NT2/D1 (cell line): ENCODE results near the gene CFAP73.

ENCODE experiments used
- DNase-seq: peaks from one replicate; pipeline ENCODE4 v3.0.0-alpha.2; 2011; ENCODE audit warnings: low read depth, low spot score
- H3K27me3 ChIP-seq: 2 replicates; pipeline ENCODE4 v1.6.0; 2011; ENCODE audit warnings: mild to moderate bottlenecking; ENCODE audit not compliant: insufficient read length, insufficient read depth
- H3K36me3 ChIP-seq: 2 replicates; pipeline ENCODE4 v1.6.1; 2011; ENCODE audit warnings: mild to moderate bottlenecking, low read length, mixed read lengths; ENCODE audit not compliant: insufficient read depth, insufficient read length
- H3K4me1 ChIP-seq: 2 replicates; pipeline ENCODE4 v1.5.1; 2011; ENCODE audit not compliant: insufficient read depth, insufficient read length
- H3K4me3 ChIP-seq: 2 replicates; pipeline ENCODE4 v1.5.1; 2011; ENCODE audit warnings: low read depth; ENCODE audit not compliant: insufficient read length
- H3K9ac ChIP-seq: 2 replicates; pipeline ENCODE4 v1.6.0; 2011; ENCODE audit warnings: low read depth; ENCODE audit not compliant: insufficient read length
- H3K9me3 ChIP-seq: 2 replicates; pipeline ENCODE4 v1.5.1; 2011; ENCODE audit warnings: mild to moderate bottlenecking, low read length; ENCODE audit not compliant: insufficient read depth
- SUZ12 ChIP-seq: IDR thresholded peaks from 2 replicates; pipeline ENCODE4 v1.6.1; 2011; ENCODE audit not compliant: insufficient read length, insufficient read depth; ENCODE audit errors: extremely low read depth
- YY1 ChIP-seq: IDR thresholded peaks from 2 replicates; pipeline ENCODE4 v1.6.1; 2011; ENCODE audit not compliant: insufficient read length, insufficient read depth
- ZNF274 ChIP-seq: IDR thresholded peaks from 2 replicates; pipeline ENCODE4 v1.6.1; 2011; ENCODE audit warnings: mild to moderate bottlenecking, low read depth, low read length

CFAP73 gene

GRCh38 chr12:113183030-113183589 lies 33.6 kb downstream of the CFAP73 start:
- TF ChIP-seq SUZ12 (no peak), YY1 (no peak), ZNF274 (no peak)
- Histone ChIP-seq H3K9ac (no peak overlapping the region), H3K4me3 (no peak overlapping the region), H3K27me3 (no peaks in the 10 kb centered on the region), H3K36me3 (peaks cover 63% of the 10 kb centered on the region), H3K4me1 (peaks cover 6% of the 10 kb centered on the region), H3K9me3 (no peaks in the 10 kb centered on the region)
- no peak for DNase-seq

- H3K27me3 ChIP-seq, result no peaks in the 10 kb centered on the region
- peak overlapping the region; percentile 99 for H3K9ac ChIP-seq
- no peaks in the 10 kb centered on the region for H3K9me3 ChIP-seq
- peaks cover 6% of the 10 kb centered on the region for H3K4me1 ChIP-seq
- TF ChIP-seq SUZ12 (no peak), ZNF274 (no peak), YY1 (no peak)
- peak overlapping the region; percentile 98 for H3K4me3 ChIP-seq
- no peak for DNase-seq
- H3K36me3 ChIP-seq, result peaks cover 60% of the 10 kb centered on the region
Measured at GRCh38 chr12:113184098-113184899, 34.8 kb downstream of the CFAP73 start.

GRCh38 chr12:113184900-113185179 lies 35.3 kb downstream of the CFAP73 start:
- H3K9ac ChIP-seq, result peak overlapping the region; percentile 99
- peaks cover 6% of the 10 kb centered on the region for H3K4me1 ChIP-seq
- DNase-seq, result peak; percentile 84
- TF ChIP-seq YY1 (no peak), SUZ12 (no peak), ZNF274 (no peak)
- no peaks in the 10 kb centered on the region for H3K27me3 ChIP-seq
- H3K9me3 ChIP-seq, result no peaks in the 10 kb centered on the region
- H3K4me3 ChIP-seq, result peak overlapping the region; percentile 98
- H3K36me3 ChIP-seq, result peaks cover 60% of the 10 kb centered on the region

GRCh38 chr12:113185180-113186032 lies 35.9 kb downstream of the CFAP73 start, which contains the start of the genes DDX54 and RITA1:
TSS of gene DDX54 (minus strand) at chr12:113185478. CDS start at chr12:113185451, 27 bp downstream.
TSS of gene RITA1 (plus strand) at chr12:113185721. CDS start at chr12:113186747, 1,026 bp downstream.
- TF ChIP-seq SUZ12 (no peak), YY1 (peak; percentile 64)
- H3K36me3 ChIP-seq, result peaks cover 59% of the 10 kb centered on the region
- H3K27me3 ChIP-seq, result no peaks in the 10 kb centered on the region
- DNase-seq, result peak; percentile 80
- H3K9me3 ChIP-seq, result no peaks in the 10 kb centered on the region
- H3K4me3 ChIP-seq, result peak within 1 kb of the TSS; percentile 98
- peak within 1 kb of the TSS; percentile 99 for H3K9ac ChIP-seq
- peaks cover 6% of the 10 kb centered on the region for H3K4me1 ChIP-seq

GRCh38 chr12:113186033-113186365 lies 36.5 kb downstream of the CFAP73 start:
- peak overlapping the region; percentile 99 for H3K9ac ChIP-seq
- H3K27me3 ChIP-seq, result no peaks in the 10 kb centered on the region
- no peak for DNase-seq
- H3K4me1 ChIP-seq, result peaks cover 5% of the 10 kb centered on the region
- H3K4me3 ChIP-seq, result peak overlapping the region; percentile 98
- peaks cover 58% of the 10 kb centered on the region for H3K36me3 ChIP-seq
- H3K9me3 ChIP-seq, result no peaks in the 10 kb centered on the region
- TF ChIP-seq ZNF274, result no peak

GRCh38 chr12:113186666-113187325 lies 37.3 kb downstream of the CFAP73 start:
- peaks cover 61% of the 10 kb centered on the region for H3K36me3 ChIP-seq
- TF ChIP-seq ZNF274 (no peak), YY1 (no peak), SUZ12 (no peak)
- H3K4me3 ChIP-seq, result peak overlapping the region; percentile 98
- DNase-seq, result no peak
- peak overlapping the region; percentile 99 for H3K9ac ChIP-seq
- no peaks in the 10 kb centered on the region for H3K27me3 ChIP-seq
- H3K9me3 ChIP-seq, result no peaks in the 10 kb centered on the region
- H3K4me1 ChIP-seq, result peaks cover 11% of the 10 kb centered on the region

- Histone ChIP-seq H3K4me3 (no peak overlapping the region), H3K9me3 (no peaks in the 10 kb centered on the region), H3K27me3 (no peaks in the 10 kb centered on the region), H3K9ac (no peak overlapping the region), H3K36me3 (peaks cover 56% of the 10 kb centered on the region), H3K4me1 (peaks cover 19% of the 10 kb centered on the region)
- no peak for TF ChIP-seq ZNF274
- no peak for TF ChIP-seq YY1
- no peak for TF ChIP-seq SUZ12
- DNase-seq, result no peak
Measured at GRCh38 chr12:113189361-113189760, 39.8 kb downstream of the CFAP73 start.
